H1 (cell line): Measurements from ENCODE around the gene CBLC. TPM values are rescaled to one million over a fixed set of nuclear protein-coding genes. Genes with fewer than 3 reads are reported as not detected.

ENCODE experiments used
- CTCF ChIA-PET: fragments of 300-600 bp; sonication (Branson Sonifier 250); formaldehyde crosslinking; loops from one replicate; lab custom pipeline; 2021; ENCODE audit not compliant: partially characterized antibody; lab: Charles Lee
- POLR2A ChIA-PET: fragments of 300-600 bp; sonication (Branson Sonifier 250); formaldehyde crosslinking; loops from one replicate; lab custom pipeline; 2021; ENCODE audit warnings: inconsistent platforms; ENCODE audit not compliant: partially characterized antibody; lab: Charles Lee
- DNase-seq, 2 experiments: peaks; one replicate each; pipeline versions ENCODE4 v3.0.0 to v3.0.0-alpha.2; 2010 to 2022; ENCODE audit warnings: low spot score in 2 of 2, low read depth in 1 of 2, mixed read lengths in 1 of 2
- FAIRE-seq: peaks from 2 replicates; lab custom pipeline; 2011; peaks lifted over from hg19 to GRCh38; lab: Jason Lieb, UNC
- H2AFZ ChIP-seq: 2 replicates; pipeline ENCODE4 v1.8.1; 2012; ENCODE audit warnings: low read length, inconsistent platforms
- H2AK5ac ChIP-seq: 2 replicates; pipeline ENCODE4 v1.6.1; 2013; ENCODE audit warnings: low read depth, low read length
- H2BK120ac ChIP-seq: replicated peaks from 2 replicates; pipeline ENCODE3; 2013; ENCODE audit warnings: low read depth, low read length, inconsistent platforms
- H2BK12ac ChIP-seq: 2 replicates; pipeline ENCODE4 v1.6.1; 2013; ENCODE audit warnings: low read depth, low read length
- H2BK15ac ChIP-seq: 2 replicates; pipeline ENCODE4 v1.6.1; 2013; ENCODE audit warnings: low read length
- H2BK20ac ChIP-seq: 2 replicates; pipeline ENCODE4 v1.6.1; 2013; ENCODE audit warnings: low read length
- H2BK5ac ChIP-seq: 2 replicates; pipeline ENCODE4 v1.6.1; 2013; ENCODE audit warnings: low read depth, low read length
- H3K14ac ChIP-seq: 2 replicates; pipeline ENCODE4 v1.6.1; 2013; ENCODE audit warnings: inconsistent platforms; ENCODE audit not compliant: insufficient read length
- H3K18ac ChIP-seq: 2 replicates; pipeline ENCODE4 v1.6.1; 2013; ENCODE audit warnings: low read length; ENCODE audit errors: extremely low read depth
- H3K23ac ChIP-seq: 2 replicates; pipeline ENCODE4 v1.6.1; 2013; ENCODE audit warnings: inconsistent platforms; ENCODE audit not compliant: insufficient read length
- H3K23me2 ChIP-seq: 2 replicates; pipeline ENCODE4 v1.6.1; 2013; ENCODE audit warnings: low read depth, low read length
- H3K27ac ChIP-seq: 2 replicates; pipeline ENCODE4 v1.6.1; 2011; ENCODE audit warnings: low read depth, low read length, inconsistent platforms
- H3K27me3 ChIP-seq, 4 experiments: replicated peaks in 1 of 4; 1 replicate in 1 of 4; 2 replicates in 3 of 4; pipeline versions ENCODE4 v1.6.1 to v1.8.1; 2011 to 2013; ENCODE audit warnings: low read length in 3 of 4, mild to moderate bottlenecking in 3 of 4, inconsistent platforms in 2 of 4, mixed read lengths in 2 of 4, moderate library complexity in 1 of 4; ENCODE audit not compliant: control insufficient read depth in 3 of 4, insufficient read depth in 3 of 4; ENCODE audit errors: extremely low read depth in 1 of 4
- H3K36me3 ChIP-seq, 4 experiments: 2 replicates each; pipeline versions ENCODE4 v1.6.1 to v1.8.1; 2011 to 2013; ENCODE audit warnings: mild to moderate bottlenecking in 4 of 4, low read length in 3 of 4, moderate library complexity in 2 of 4, control low read depth in 1 of 4, inconsistent platforms in 1 of 4; ENCODE audit not compliant: insufficient read depth in 4 of 4, control insufficient read depth in 2 of 4
- H3K4ac ChIP-seq: replicated peaks from 2 replicates; pipeline ENCODE3; 2013; ENCODE audit warnings: low read length, low read depth, mixed read lengths, inconsistent platforms; ENCODE audit not compliant: insufficient read length
- H3K4me1 ChIP-seq, 4 experiments: replicated peaks in 1 of 4; 1 replicate in 1 of 4; 2 replicates in 3 of 4; pipeline versions ENCODE4 v1.6.1 to v1.8.1; 2011 to 2013; ENCODE audit warnings: low read length in 3 of 4, inconsistent platforms in 2 of 4, mixed read lengths in 1 of 4; ENCODE audit not compliant: insufficient read depth in 4 of 4, control insufficient read depth in 3 of 4
- H3K4me2 ChIP-seq, 2 experiments: 2 replicates each; pipeline versions ENCODE4 v1.6.1 to v1.8.1; 2011 to 2013; ENCODE audit warnings: low read depth in 2 of 2, low read length in 2 of 2, control low read depth in 1 of 2, inconsistent platforms in 1 of 2, mild to moderate bottlenecking in 1 of 2; ENCODE audit not compliant: insufficient read depth in 1 of 2
- H3K4me3 ChIP-seq, 4 experiments: fragments of 200-600, 300-600 bp in 1 of 4; sonication (generic), shearing (Covaris generic), sonication (Bioruptor Twin) in 1 of 4; 2 replicates each; pipeline versions ENCODE4 v1.5.1 to v1.8.1; 2011 to 2016; ENCODE audit warnings: low read length in 4 of 4, low read depth in 3 of 4, control low read depth in 2 of 4, inconsistent platforms in 2 of 4, mild to moderate bottlenecking in 2 of 4, mixed read lengths in 1 of 4, moderate library complexity in 1 of 4; ENCODE audit not compliant: insufficient read depth in 2 of 4; ENCODE audit errors: extremely low read depth in 1 of 4
- H3K56ac ChIP-seq: replicated peaks from 2 replicates; pipeline ENCODE3; 2013; ENCODE audit warnings: low read depth, mild to moderate bottlenecking, mixed read lengths, low read length, inconsistent platforms; ENCODE audit not compliant: insufficient read length
- H3K79me1 ChIP-seq: 2 replicates; pipeline ENCODE4 v1.6.1; 2013; ENCODE audit warnings: low read depth, low read length, control low read depth
- H3K79me2 ChIP-seq, 2 experiments: 2 replicates each; pipeline versions ENCODE4 v1.6.1 to v1.8.1; 2012 to 2013; ENCODE audit warnings: low read length in 2 of 2, mild to moderate bottlenecking in 2 of 2, inconsistent platforms in 1 of 2; ENCODE audit not compliant: insufficient read depth in 2 of 2, control insufficient read depth in 1 of 2
- H3K9ac ChIP-seq, 4 experiments: replicated peaks in 1 of 4; 1 replicate in 1 of 4; 2 replicates in 3 of 4; pipeline versions ENCODE4 v1.6.1 to v1.8.1; 2011 to 2013; ENCODE audit warnings: low read depth in 3 of 4, low read length in 3 of 4, control low read depth in 2 of 4, mild to moderate bottlenecking in 2 of 4, moderate library complexity in 2 of 4, inconsistent platforms in 1 of 4; ENCODE audit errors: extremely low read depth in 1 of 4
- H3K9me3 ChIP-seq, 2 experiments: 2 replicates each; pipeline versions ENCODE4 v1.6.1 to v1.8.1; 2012 to 2013; ENCODE audit warnings: mild to moderate bottlenecking in 2 of 2, moderate library complexity in 2 of 2, control low read depth in 1 of 2, inconsistent platforms in 1 of 2, low read depth in 1 of 2, low read length in 1 of 2, mixed read lengths in 1 of 2; ENCODE audit not compliant: insufficient read depth in 2 of 2
- H4K20me1 ChIP-seq, 2 experiments: replicated peaks in 1 of 2; 2 replicates each; pipeline versions ENCODE3 to v1.8.1; 2011 to 2013; ENCODE audit warnings: inconsistent platforms in 2 of 2, low read length in 2 of 2, mild to moderate bottlenecking in 1 of 2; ENCODE audit not compliant: insufficient read depth in 2 of 2, control insufficient read depth in 1 of 2
- H4K5ac ChIP-seq: 2 replicates; pipeline ENCODE4 v1.6.1; 2013; ENCODE audit warnings: low read length, low read depth, mixed read lengths, inconsistent platforms; ENCODE audit not compliant: insufficient read length
- H4K8ac ChIP-seq: 2 replicates; pipeline ENCODE4 v1.8.0; 2013; ENCODE audit warnings: mild to moderate bottlenecking, moderate library complexity, low read length, inconsistent platforms; ENCODE audit not compliant: insufficient read depth; ENCODE audit errors: extremely low read depth
- H4K91ac ChIP-seq: replicated peaks from 2 replicates; pipeline ENCODE3; 2013; ENCODE audit warnings: low read length, mixed read lengths, inconsistent platforms; ENCODE audit not compliant: insufficient read length
- ATF3 ChIP-seq: IDR thresholded peaks from 2 replicates; pipeline ENCODE4 v1.6.1; 2011; ENCODE audit warnings: low read depth, mild to moderate bottlenecking, low read length; ENCODE audit not compliant: insufficient read depth
- BACH1 ChIP-seq: IDR thresholded peaks from 2 replicates; pipeline ENCODE4 v1.6.1; 2012; ENCODE audit warnings: low read length, improper control_type of control experiment
- GABPA ChIP-seq: IDR thresholded peaks from 2 replicates; pipeline ENCODE4 v1.6.1; 2011; ENCODE audit warnings: mild to moderate bottlenecking, low read length, moderate library complexity, borderline replicate concordance; ENCODE audit not compliant: insufficient read depth
- GTF2F1 ChIP-seq: IDR thresholded peaks from 2 replicates; pipeline ENCODE4 v1.6.1; 2012; ENCODE audit warnings: low read depth, low read length, improper control_type of control experiment, borderline replicate concordance
- JUND ChIP-seq: IDR thresholded peaks from 2 replicates; pipeline ENCODE4 v1.6.1; 2011; ENCODE audit warnings: mild to moderate bottlenecking, improper control_type of control experiment, low read length
- KDM1A ChIP-seq: fragments of 200-600, 300-600 bp; sonication (generic); IDR thresholded peaks from 2 replicates; pipeline ENCODE4 v1.7.1; 2016; ENCODE audit warnings: mild to moderate bottlenecking, low read length, borderline replicate concordance
- POLR2A ChIP-seq, 2 experiments: IDR thresholded peaks; 1 replicate in 1 of 2; 2 replicates in 1 of 2; pipeline ENCODE4 v1.6.1; 2011; ENCODE audit warnings: low read depth in 2 of 2, low read length in 2 of 2, mild to moderate bottlenecking in 2 of 2; ENCODE audit errors: control extremely low read depth in 1 of 2
- RBBP5 ChIP-seq: IDR thresholded peaks from 2 replicates; pipeline ENCODE4 v1.7.1; 2012; ENCODE audit warnings: low read depth, mild to moderate bottlenecking, inconsistent platforms, low read length, moderate library complexity, borderline replicate concordance
- SAP30 ChIP-seq: fragments of 300-600 bp; sonication (generic); IDR thresholded peaks from 2 replicates; pipeline ENCODE4 v1.7.1; 2012; ENCODE audit warnings: low read length, moderate library complexity, mild to moderate bottlenecking, inconsistent platforms; ENCODE audit not compliant: insufficient read depth, insufficient replicate concordance
- SP4 ChIP-seq: IDR thresholded peaks from 2 replicates; pipeline ENCODE4 v1.6.1; 2012; ENCODE audit warnings: low read length, inconsistent platforms
- TAF7 ChIP-seq: optimal IDR thresholded peaks from 2 replicates; pipeline ENCODE3; 2011; ENCODE audit warnings: low read depth, mild to moderate bottlenecking, inconsistent platforms, low read length, moderate library complexity, borderline replicate concordance
- whole genome bisulfite sequencing, 2 experiments: shearing (Covaris generic) in 1 of 2; methylation state at CpG; one replicate each; pipeline versions ENCODE4 v1.1.6 to v1.1.7; 2013 to 2015; ENCODE audit warnings: low lambda C conversion rate in 2 of 2, mixed read lengths in 2 of 2, inconsistent platforms in 1 of 2, low coverage in 1 of 2, missing lambda C conversion rate in 1 of 2; ENCODE audit not compliant: insufficient replicate concordance in 2 of 2, insufficient coverage in 1 of 2, insufficient read length in 1 of 2; ENCODE audit errors: extremely low coverage in 1 of 2, missing lambda C conversion rate in 1 of 2; 5-methylcytosine and 5-hydroxymethylcytosine counted together
- polyA plus RNA-seq, 7 experiments: library from polyadenylated mRNA; depleted of rRNA in 3 of 7; stranded (reverse) in 5 of 7; unstranded in 2 of 7; fragments of >200 nt in 5 of 7; fragments of 200-250 nt in 2 of 7; gene quantifications; 1 replicate in 5 of 7; 2 replicates in 1 of 7; 4 replicates in 1 of 7; pipeline versions ENCODE4 v1.2.1 to v1.2.3, GENCODE V29; 2011 to 2013; ENCODE audit warnings: missing spikeins in 2 of 7, mixed read lengths in 2 of 7
- total RNA-seq: library from RNA; stranded (reverse); fragmentation: NEBNext Ultra II Directional; extraction: Animal tissue kit (Norgen Biotek cat#: 25700); gene quantifications from 2 replicates; pipeline ENCODE4 v1.2.1, GENCODE V29; 2021

CBLC gene
- total and polyA plus RNA-seq, 2 of the 8 experiments (the other 6 are each of a cell fraction or from before 2014, with no cell fraction given): 17.4 to 35.7 TPM

DNA sequence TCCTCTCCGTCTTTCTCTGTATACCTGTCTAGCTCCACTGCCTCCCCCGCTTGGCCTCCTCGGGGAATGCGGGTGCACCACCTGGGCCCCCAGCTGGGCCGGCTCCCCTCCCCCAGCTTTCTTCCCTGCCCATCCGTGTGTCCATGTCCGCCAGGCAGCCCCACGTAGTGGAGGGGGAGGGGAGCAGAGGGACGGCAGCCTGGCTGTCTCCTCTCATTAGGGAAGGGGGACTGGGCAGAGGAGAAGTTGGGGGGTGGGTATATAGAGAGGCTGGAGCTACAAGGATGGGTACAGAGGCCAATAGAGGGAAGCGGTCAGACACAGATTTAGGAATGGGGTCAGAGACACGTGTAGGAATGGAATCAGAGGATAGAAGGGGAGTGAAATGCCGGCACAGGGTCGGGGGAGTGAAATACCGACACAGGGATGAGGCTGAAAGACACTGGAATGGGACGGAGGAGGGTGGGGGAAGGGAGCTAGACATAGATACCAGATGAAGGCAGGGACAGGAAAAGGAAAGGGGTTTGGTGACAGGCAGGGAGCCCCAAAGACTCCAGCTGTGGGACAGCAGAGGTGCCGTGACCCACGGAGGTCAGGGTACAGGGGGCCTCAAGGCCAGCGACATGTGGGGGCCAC lies 71.2 kb downstream of the CBLC start:
- ChIA-PET POLR2A (interaction anchor here (0.6 to 6.6 kb wide), 35 partner anchors 9 to 230 kb away, joined by 3 to 65 read pairs (median 5); partner anchors contain the start of genes APOE, BCAM, CLASRP and CLPTM1), CTCF (interaction anchor here (0.5 to 2.5 kb wide), 23 partner anchors 12 to 1073 kb away, joined by 3 to 10 read pairs (median 3); partner anchors contain the start of genes CBLC and RELB)
- H4K20me1 ChIP-seq: peaks cover 26 to 27% of the 10 kb centered on the region in 2 experiments
- H2BK5ac ChIP-seq: peak overlapping the region; percentile 88; the same call in 1 of the 2 replicates
- FAIRE-seq: no peak
- no peaks in the 10 kb centered on the region; a peak in 1 of 8 replicates for H3K36me3 ChIP-seq
- H3K4me2 ChIP-seq: peak overlapping the region; percentile 85 to 95
- peaks cover 22 to 66% of the 10 kb centered on the region in 2 experiments for H3K79me2 ChIP-seq
- peak overlapping the region in 2 of 4 experiments; percentile 39 to 53; a peak in 2 of 7 replicates for H3K9ac ChIP-seq
- no peak overlapping the region for H2AK5ac ChIP-seq
- peak overlapping the region; percentile 91; the same call in 1 of the 2 replicates for H2BK12ac ChIP-seq
- H3K4me1 ChIP-seq: peaks cover 14 to 24% (median 16%) of the 10 kb centered on the region in 4 experiments
- H3K4me3 ChIP-seq: peak overlapping the region; percentile 77 to 98 (median 92)
- no peak overlapping the region for H4K5ac ChIP-seq
- no peak overlapping the region for H3K4ac ChIP-seq
- peak overlapping the region; percentile 67 for H4K91ac ChIP-seq
- no peak overlapping the region for H3K56ac ChIP-seq
- 14% methylated on average over 15 of the region's 18 CpGs; no CpG with 5 or more reads in 1 of the 2 experiments for WGBS, 2 experiments
- H3K79me1 ChIP-seq: peaks cover 13% of the 10 kb centered on the region
- H4K8ac ChIP-seq: no peak overlapping the region
- H3K14ac ChIP-seq: no peak overlapping the region
- peaks cover 18% of the 10 kb centered on the region for H3K23me2 ChIP-seq
- peak overlapping the region; percentile 43; the same call in 1 of the 2 replicates for H3K27ac ChIP-seq
- H2BK20ac ChIP-seq: peak overlapping the region; percentile 93; the same call in 1 of the 2 replicates
- H3K18ac ChIP-seq: peak overlapping the region; percentile 96
- H2BK15ac ChIP-seq: peak overlapping the region; percentile 97; the same call in 1 of the 2 replicates
- H3K9me3 ChIP-seq: no peaks in the 10 kb centered on the region
- H3K27me3 ChIP-seq: no peaks in the 10 kb centered on the region
- peak in 1 of 2 experiments; percentile 74 for DNase-seq
- H3K23ac ChIP-seq: no peak overlapping the region
- H2BK120ac ChIP-seq: peak overlapping the region; percentile 18
- no peak overlapping the region for H2AFZ ChIP-seq
- peak; percentile 49 for TF ChIP-seq TAF7
- no peak for TF ChIP-seq GTF2F1
- TF ChIP-seq KDM1A: peak; percentile 60; the same call in 1 of the 2 replicates
- TF ChIP-seq RBBP5: peak; percentile 43; the same call in 1 of the 2 replicates
- TF ChIP-seq JUND: no peak
- no peak for TF ChIP-seq GABPA
- TF ChIP-seq SAP30: peak; percentile 14
- no peak for TF ChIP-seq ATF3
- TF ChIP-seq SP4: peak; percentile 89; the same call in 1 of the 2 replicates
- no peak for TF ChIP-seq BACH1
- no peak for TF ChIP-seq POLR2A (IDR thresholded peaks at IDR 0.05; ENCODE audit: control extremely low read depth in 1 of 2, low read depth in 2 of 2, low read length in 2 of 2)
